ENCODE results near the gene CNTN2.

Gene CNTN2

GRCh38 chr1:205082431-205082830, 39.4 kb downstream of the CNTN2 start:
- no peak for DNase-seq (ENCODE audit: low read depth)
- no peak overlapping the region for H3K4me3 ChIP-seq (ENCODE audit: low read depth, low read length)
- no peak for TF ChIP-seq POLR2A (IDR thresholded peaks at IDR 0.05; ENCODE audit: extremely low read depth, insufficient read length)
- TF ChIP-seq CTCF (IDR thresholded peaks at IDR 0.05; ENCODE audit: low read depth, low read length), result no peak
- no peak for TF ChIP-seq MAX (IDR thresholded peaks at IDR 0.05; ENCODE audit: low read depth, low read length)
- TF ChIP-seq MYC (IDR thresholded peaks at IDR 0.05; ENCODE audit: low read depth, low read length), result no peak

GRCh38 chr1:205084360-205084759, 41.3 kb downstream of the CNTN2 start, which contains the start of gene TMEM81:
Gene TMEM81, minus strand, starts transcription at chr1:205084460. Its CDS starts 140 bp downstream, at chr1:205084320.
- no peak for DNase-seq (ENCODE audit: low read depth)
- TF ChIP-seq MAX (IDR thresholded peaks at IDR 0.05; ENCODE audit: low read depth, low read length) (no peak), MYC (IDR thresholded peaks at IDR 0.05; ENCODE audit: low read depth, low read length) (no peak), POLR2A (IDR thresholded peaks at IDR 0.05; ENCODE audit: extremely low read depth, insufficient read length) (no peak)

GRCh38 chr1:205088341-205088740, 45.3 kb downstream of the CNTN2 start:
- no peak for DNase-seq (ENCODE audit: low read depth)
- H3K4me3 ChIP-seq (ENCODE audit: low read depth, low read length), result no peak overlapping the region
- TF ChIP-seq MYC (IDR thresholded peaks at IDR 0.05; ENCODE audit: low read depth, low read length), result no peak
- no peak for TF ChIP-seq CTCF (IDR thresholded peaks at IDR 0.05; ENCODE audit: low read depth, low read length)
- TF ChIP-seq POLR2A (IDR thresholded peaks at IDR 0.05; ENCODE audit: extremely low read depth, insufficient read length), result no peak
- no peak for TF ChIP-seq MAX (IDR thresholded peaks at IDR 0.05; ENCODE audit: low read depth, low read length)

More at GRCh38 chr1:205084360-205084759, 41.3 kb downstream of the CNTN2 start, which contains the start of gene TMEM81:
- H3K4me3 ChIP-seq (ENCODE audit: low read depth, low read length), result no peak within 1 kb of the TSS

GRCh38 chr1:205091043-205091740, 48.2 kb downstream of the CNTN2 start:
- DNase-seq (ENCODE audit: low read depth), result no peak
- no peak overlapping the region for H3K4me3 ChIP-seq (ENCODE audit: low read depth, low read length)
- TF ChIP-seq MAX (IDR thresholded peaks at IDR 0.05; ENCODE audit: low read depth, low read length) (no peak), POLR2A (IDR thresholded peaks at IDR 0.05; ENCODE audit: extremely low read depth, insufficient read length) (no peak), CTCF (IDR thresholded peaks at IDR 0.05; ENCODE audit: low read depth, low read length) (no peak), MYC (IDR thresholded peaks at IDR 0.05; ENCODE audit: low read depth, low read length) (no peak)

- no peak overlapping the region for H3K4me3 ChIP-seq (ENCODE audit: low read depth, low read length)
- no peak for TF ChIP-seq MAX (IDR thresholded peaks at IDR 0.05; ENCODE audit: low read depth, low read length)
- TF ChIP-seq POLR2A (IDR thresholded peaks at IDR 0.05; ENCODE audit: extremely low read depth, insufficient read length), result no peak
- no peak for TF ChIP-seq MYC (IDR thresholded peaks at IDR 0.05; ENCODE audit: low read depth, low read length)
- DNase-seq (ENCODE audit: low read depth), result no peak
Observed at GRCh38 chr1:205095422-205095821, 52.4 kb downstream of the CNTN2 start.

- TF ChIP-seq MYC (IDR thresholded peaks at IDR 0.05; ENCODE audit: low read depth, low read length) (no peak), POLR2A (IDR thresholded peaks at IDR 0.05; ENCODE audit: extremely low read depth, insufficient read length) (no peak), CTCF (IDR thresholded peaks at IDR 0.05; ENCODE audit: low read depth, low read length) (no peak), MAX (IDR thresholded peaks at IDR 0.05; ENCODE audit: low read depth, low read length) (no peak)
- no peak overlapping the region for H3K4me3 ChIP-seq (ENCODE audit: low read depth, low read length)
- no peak for DNase-seq (ENCODE audit: low read depth)
Observed at GRCh38 chr1:205098242-205098641, 55.2 kb downstream of the CNTN2 start.
